Esophagus squamous epithelium (tissue), 5 donors: ENCODE results near the gene AUTS2. TPM values are rescaled to one million over a fixed set of nuclear protein-coding genes. Genes with fewer than 3 reads are reported as not detected.

ENCODE experiments used
- DNase-seq: peaks from one replicate; lab custom pipeline; 2025; lab: John Stamatoyannopoulos, UW
- H3K27ac ChIP-seq, 4 donors: fragments of 200-600 bp; sonication (generic); one replicate each; pipeline ENCODE4 v1.5.1; 2016 to 2019; ENCODE audit warnings: mild to moderate bottlenecking in 1 of 4
- H3K27me3 ChIP-seq, 4 donors: fragments of 200-600 bp; sonication (generic); 1 replicate in 3 of 4; 2 replicates in 1 of 4; pipeline versions ENCODE4 v1.5.1 to v1.6.0; 2017 to 2021; ENCODE audit warnings: antibody characterized with exemption in 1 of 4
- H3K36me3 ChIP-seq, 3 donors: fragments of 200-600 bp; sonication (generic); one replicate each; pipeline ENCODE4 v1.5.1; 2016 to 2019
- H3K4me1 ChIP-seq, 3 donors: fragments of 200-600 bp; sonication (generic); one replicate each; pipeline ENCODE4 v1.5.1; 2017 to 2019
- H3K4me3 ChIP-seq, 4 donors: fragments of 200-600 bp; sonication (generic); 1 replicate in 3 of 4; 2 replicates in 1 of 4; pipeline ENCODE4 v1.5.1; 2016 to 2019; ENCODE audit warnings: mild to moderate bottlenecking in 2 of 4, moderate library complexity in 1 of 4
- H3K9me3 ChIP-seq, 3 donors: fragments of 200-600 bp; sonication (generic); one replicate each; pipeline ENCODE4 v1.5.1; 2016 to 2019
- POLR2A ChIP-seq, 4 donors: fragments of 450-650 bp; IDR thresholded peaks; one replicate each; pipeline ENCODE4 v1.6.1; 2017; ENCODE audit warnings: antibody characterized with exemption in 4 of 4, mild to moderate bottlenecking in 4 of 4, moderate library complexity in 3 of 4
- WGBS, 2 donors: methylation state at CpG; one replicate each; pipeline ENCODE4 v1.1.5; 2018; 5-methylcytosine and 5-hydroxymethylcytosine counted together
- intact Hi-C: fragments of 100-400 bp; cut with DNase I; formaldehyde crosslinking; loops from one replicate; pipeline ENCODE4 v1.15.0; 2022
- total RNA-seq, 4 donors: library from RNA; depleted of rRNA; stranded (reverse); fragments of >200 nt; gene quantifications; one replicate each; pipeline ENCODE4 v1.1.0, GENCODE V29; 2016
- TF ChIP-seq, protein P1 (sequence below), 6 experiments: fragments of 450-650 bp in 4 of 6; fragments of 200-600 bp in 2 of 6; sonication (generic) in 2 of 6; IDR thresholded peaks; one replicate each; pipeline ENCODE4 v1.5.1; 2016 to 2019; ENCODE audit warnings: antibody characterized with exemption in 6 of 6, mild to moderate bottlenecking in 4 of 6, moderate library complexity in 4 of 6
- donor health status: DM: yes; HTN: yes; CAD: no.

Gene AUTS2
- total RNA-seq, 4 donors from 2014 or later = 9.5 to 36.2 (median 23.0) TPM

DNA sequence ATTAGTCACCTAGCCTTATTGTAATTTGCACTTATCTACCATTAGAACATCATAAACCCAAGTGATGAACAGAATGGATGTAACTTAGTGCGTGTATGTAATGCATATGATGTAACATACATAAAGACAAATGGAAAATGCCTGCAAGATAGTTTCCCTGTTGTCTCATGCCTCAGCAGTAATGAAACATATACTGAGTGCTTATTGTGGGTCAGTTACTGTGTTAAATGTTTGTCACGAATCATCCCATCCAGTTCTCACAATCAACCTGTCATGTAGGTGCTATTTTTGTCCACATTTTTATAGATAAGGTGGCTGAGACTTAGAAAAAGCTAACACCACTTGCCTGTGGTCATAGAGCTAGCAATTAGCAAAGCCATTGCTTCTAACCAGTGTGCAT lies 350.8 kb downstream of the AUTS2 start:
- H3K27ac ChIP-seq = no peak overlapping the region
- no peak for DNase-seq
- peaks cover 0 to 13% (median 5%) of the 10 kb centered on the region in 3 donors for H3K4me1 ChIP-seq
- no peaks in the 10 kb centered on the region for H3K9me3 ChIP-seq
- TF ChIP-seq, protein P1, sequence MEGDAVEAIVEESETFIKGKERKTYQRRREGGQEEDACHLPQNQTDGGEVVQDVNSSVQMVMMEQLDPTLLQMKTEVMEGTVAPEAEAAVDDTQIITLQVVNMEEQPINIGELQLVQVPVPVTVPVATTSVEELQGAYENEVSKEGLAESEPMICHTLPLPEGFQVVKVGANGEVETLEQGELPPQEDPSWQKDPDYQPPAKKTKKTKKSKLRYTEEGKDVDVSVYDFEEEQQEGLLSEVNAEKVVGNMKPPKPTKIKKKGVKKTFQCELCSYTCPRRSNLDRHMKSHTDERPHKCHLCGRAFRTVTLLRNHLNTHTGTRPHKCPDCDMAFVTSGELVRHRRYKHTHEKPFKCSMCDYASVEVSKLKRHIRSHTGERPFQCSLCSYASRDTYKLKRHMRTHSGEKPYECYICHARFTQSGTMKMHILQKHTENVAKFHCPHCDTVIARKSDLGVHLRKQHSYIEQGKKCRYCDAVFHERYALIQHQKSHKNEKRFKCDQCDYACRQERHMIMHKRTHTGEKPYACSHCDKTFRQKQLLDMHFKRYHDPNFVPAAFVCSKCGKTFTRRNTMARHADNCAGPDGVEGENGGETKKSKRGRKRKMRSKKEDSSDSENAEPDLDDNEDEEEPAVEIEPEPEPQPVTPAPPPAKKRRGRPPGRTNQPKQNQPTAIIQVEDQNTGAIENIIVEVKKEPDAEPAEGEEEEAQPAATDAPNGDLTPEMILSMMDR (IDR thresholded peaks at IDR 0.05) = no peak
- no peak for TF ChIP-seq POLR2A (IDR thresholded peaks at IDR 0.05)
- H3K36me3 ChIP-seq = no peaks in the 10 kb centered on the region
- WGBS, 2 donors = 77 to 81% methylated on average over 2 of the region's 2 CpGs
- no peak overlapping the region for H3K4me3 ChIP-seq
- intact Hi-C loops = no loop called here
- no peaks in the 10 kb centered on the region for H3K27me3 ChIP-seq

GRCh38 chr7:69951458-69951857 lies 353.2 kb downstream of the AUTS2 start:
- Histone ChIP-seq H3K4me3 (no peak overlapping the region), H3K36me3 (no peaks in the 10 kb centered on the region), H3K4me1 (peaks cover 0 to 17% (median 5%) of the 10 kb centered on the region in 3 donors), H3K9me3 (no peaks in the 10 kb centered on the region), H3K27me3 (no peaks in the 10 kb centered on the region), H3K27ac (no peak overlapping the region)
- no peak for DNase-seq
- 81 to 87% methylated on average over 3 of the region's 3 CpGs for WGBS, 2 donors
- intact Hi-C loops = no loop called here
- TF ChIP-seq, protein P1 (IDR thresholded peaks at IDR 0.05) = no peak
- no peak for TF ChIP-seq POLR2A (IDR thresholded peaks at IDR 0.05)

DNA sequence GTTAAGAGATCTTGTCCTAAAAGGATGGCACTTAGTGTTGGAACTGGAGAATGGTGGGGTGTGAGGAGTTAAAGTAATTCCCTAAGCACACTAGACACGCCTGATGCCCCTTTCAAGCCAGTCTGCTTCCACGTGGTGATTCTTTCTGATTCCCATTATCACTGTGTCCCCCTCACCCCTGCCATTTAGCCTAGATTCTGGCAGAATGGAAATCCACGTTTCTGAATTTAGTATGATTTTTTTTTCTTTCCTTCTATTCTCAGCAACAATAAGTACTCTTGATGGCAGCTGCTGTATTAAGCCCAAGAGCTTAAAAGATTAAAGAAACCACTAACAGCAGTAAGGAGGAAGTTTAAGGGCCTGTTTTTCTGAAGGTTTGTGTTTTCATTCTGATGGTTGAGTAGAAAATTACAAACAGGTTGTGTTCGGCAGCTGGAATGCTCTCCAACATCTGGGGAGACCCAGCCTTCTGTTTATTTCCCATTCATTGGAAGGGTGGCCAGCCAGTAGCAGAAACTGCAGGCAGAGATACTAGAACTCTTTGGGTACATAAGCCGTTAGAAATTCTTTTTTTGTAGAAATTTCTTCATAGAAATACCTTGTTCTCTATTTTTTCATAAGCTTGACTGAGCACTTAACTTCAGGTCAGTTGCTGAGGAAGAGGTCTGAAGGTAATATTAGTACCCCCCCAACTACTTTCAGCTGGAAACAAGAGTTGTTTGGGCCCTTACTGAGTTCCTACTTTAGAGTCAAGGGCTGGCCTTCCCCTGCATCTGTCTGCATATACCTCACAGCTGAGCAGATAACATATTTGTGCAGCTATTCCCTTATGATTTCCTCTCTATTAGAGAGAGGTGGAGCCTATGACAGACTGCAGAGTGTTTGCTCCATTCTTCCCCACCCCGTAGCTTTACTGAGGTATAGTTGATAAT lies 355.1 kb downstream of the AUTS2 start:
- H3K9me3 ChIP-seq = no peaks in the 10 kb centered on the region
- H3K27me3 ChIP-seq = no peaks in the 10 kb centered on the region
- WGBS, 2 donors = 24 to 30% methylated on average over 6 of the region's 6 CpGs
- no peak overlapping the region for H3K27ac ChIP-seq
- no peak for DNase-seq
- H3K4me1 ChIP-seq = peaks cover 0 to 17% (median 5%) of the 10 kb centered on the region in 3 donors
- intact Hi-C loops = no loop called here
- H3K4me3 ChIP-seq = no peak overlapping the region
- H3K36me3 ChIP-seq = no peaks in the 10 kb centered on the region
- no peak for TF ChIP-seq POLR2A (IDR thresholded peaks at IDR 0.05)
- TF ChIP-seq, protein P1 (IDR thresholded peaks at IDR 0.05) = no peak

DNA sequence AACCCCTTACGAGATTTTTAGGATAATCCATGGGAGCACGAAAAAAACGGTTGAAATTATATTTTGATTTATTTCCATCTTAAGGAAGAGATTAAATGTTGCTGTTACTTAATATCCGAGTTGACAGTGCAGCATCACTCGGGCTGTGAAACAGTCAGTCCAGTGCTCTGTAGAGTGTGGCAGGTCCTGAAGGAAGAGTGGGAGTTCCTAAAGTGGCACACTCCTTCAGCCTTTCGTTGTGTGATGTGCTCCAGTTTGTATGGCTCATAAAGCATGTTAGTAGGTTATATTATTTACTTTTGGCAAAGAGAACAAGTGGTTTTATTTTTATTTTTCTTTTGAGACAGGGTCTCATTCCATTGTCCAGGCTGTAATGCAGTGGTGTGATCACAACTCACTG lies 358.3 kb downstream of the AUTS2 start:
- 85 to 86% methylated on average over 6 of the region's 6 CpGs for WGBS, 2 donors
- TF ChIP-seq POLR2A (IDR thresholded peaks at IDR 0.05) = no peak
- TF ChIP-seq, protein P1 (IDR thresholded peaks at IDR 0.05) = no peak
- no peak overlapping the region for H3K27ac ChIP-seq

GRCh38 chr7:69957661-69958060 lies 359.4 kb downstream of the AUTS2 start:
- 78 to 79% methylated on average over 2 of the region's 2 CpGs for WGBS, 2 donors
- DNase-seq = no peak
- Histone ChIP-seq H3K9me3 (no peaks in the 10 kb centered on the region), H3K27me3 (no peaks in the 10 kb centered on the region), H3K4me3 (no peak overlapping the region), H3K27ac (no peak overlapping the region), H3K4me1 (peaks cover 3 to 28% (median 12%) of the 10 kb centered on the region in 3 donors), H3K36me3 (no peaks in the 10 kb centered on the region)
- intact Hi-C loops = no loop called here
- no peak for TF ChIP-seq POLR2A (IDR thresholded peaks at IDR 0.05)
- TF ChIP-seq, protein P1 (IDR thresholded peaks at IDR 0.05) = no peak

More for the DNA sequence above, 358.3 kb downstream of the AUTS2 start:
- no peak for DNase-seq
- H3K4me3 ChIP-seq = no peak overlapping the region
- H3K36me3 ChIP-seq = no peaks in the 10 kb centered on the region
- no peaks in the 10 kb centered on the region for H3K9me3 ChIP-seq
- intact Hi-C loops = no loop called here
- peaks cover 0 to 17% (median 5%) of the 10 kb centered on the region in 3 donors for H3K4me1 ChIP-seq
- no peaks in the 10 kb centered on the region for H3K27me3 ChIP-seq
